Measurements from ENCODE around the gene MTX1.
A peak's percentile ranks its signal among the peaks of the same experiment; 100 is the strongest.
"Not testable (repeated sequence)": the region's sequence is repeated elsewhere in the genome, so short reads cannot be mapped to it uniquely, and the experiment has no call there.

MTX1 gene

DNA sequence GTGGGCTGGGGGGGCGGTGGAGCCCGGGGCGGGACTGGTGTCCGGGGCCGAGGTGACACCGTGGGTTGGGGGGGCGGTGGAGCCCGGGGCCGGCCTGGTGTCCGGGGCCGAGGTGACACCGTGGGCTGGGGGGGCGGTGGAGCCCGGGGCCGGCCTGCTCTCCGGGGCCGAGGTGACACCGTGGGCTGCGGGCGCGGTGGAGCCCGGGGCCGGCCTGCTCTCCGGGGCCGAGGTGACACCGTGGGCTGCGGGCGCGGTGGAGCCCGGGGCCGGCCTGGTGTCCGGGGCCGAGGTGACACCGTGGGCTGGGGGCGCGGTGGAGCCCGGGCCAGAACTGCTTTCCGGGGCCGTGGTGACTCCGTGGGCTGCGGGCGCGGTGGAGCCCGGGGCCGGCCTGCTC lies 18.6 kb upstream of the MTX1 start:
- DNase-seq, result not testable (repeated sequence)

- no peak for DNase-seq
These were observed 16.6 kb upstream of the MTX1 start for GRCh38 chr1:155191904-155192303.

DNA sequence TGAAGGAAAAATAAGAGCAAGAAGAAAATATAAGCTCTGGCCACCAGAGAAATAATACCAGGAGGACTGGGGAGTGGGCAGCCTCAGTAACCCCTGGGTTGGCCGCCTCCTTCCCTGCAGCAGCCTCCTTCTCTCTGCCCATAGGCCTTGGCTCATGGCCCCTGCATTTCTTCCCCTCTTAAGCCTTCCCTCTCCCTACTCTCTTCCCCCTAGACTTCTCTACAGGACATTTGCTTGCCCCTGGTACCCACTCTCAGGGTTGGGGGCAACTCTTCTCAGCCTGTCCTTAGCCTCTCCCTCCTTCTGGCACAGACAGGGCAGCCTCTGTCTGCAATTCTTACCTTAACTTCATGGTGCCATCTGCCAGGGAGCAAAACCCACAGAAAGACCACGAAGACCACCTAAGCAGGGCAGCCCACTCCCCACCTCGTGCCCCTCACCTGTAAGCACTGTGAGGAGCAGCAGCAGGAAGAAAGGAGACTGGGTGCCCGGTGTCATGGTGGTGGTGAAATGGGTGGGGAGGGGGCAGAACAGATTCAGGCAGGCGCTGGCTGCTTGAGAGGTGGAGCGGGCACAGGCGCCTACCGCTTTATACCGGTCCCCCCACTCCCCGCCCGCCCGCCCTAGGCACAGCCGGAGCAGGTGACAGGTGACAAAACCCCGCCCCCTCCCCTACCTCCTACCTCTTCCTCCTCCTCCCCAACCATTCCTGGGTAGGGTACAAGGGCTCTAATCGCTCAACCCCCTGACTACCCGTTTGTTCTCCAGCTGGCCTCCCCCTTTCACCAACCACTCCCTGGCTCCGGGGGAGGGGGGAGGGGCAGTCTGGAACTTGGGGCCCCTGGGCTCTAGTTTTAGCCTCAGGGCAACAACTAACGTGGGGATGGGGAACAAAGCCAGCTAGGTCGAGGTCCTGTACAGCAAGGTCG lies 15.9 kb upstream of the MTX1 start:
- peak; percentile 81 for DNase-seq

DNA sequence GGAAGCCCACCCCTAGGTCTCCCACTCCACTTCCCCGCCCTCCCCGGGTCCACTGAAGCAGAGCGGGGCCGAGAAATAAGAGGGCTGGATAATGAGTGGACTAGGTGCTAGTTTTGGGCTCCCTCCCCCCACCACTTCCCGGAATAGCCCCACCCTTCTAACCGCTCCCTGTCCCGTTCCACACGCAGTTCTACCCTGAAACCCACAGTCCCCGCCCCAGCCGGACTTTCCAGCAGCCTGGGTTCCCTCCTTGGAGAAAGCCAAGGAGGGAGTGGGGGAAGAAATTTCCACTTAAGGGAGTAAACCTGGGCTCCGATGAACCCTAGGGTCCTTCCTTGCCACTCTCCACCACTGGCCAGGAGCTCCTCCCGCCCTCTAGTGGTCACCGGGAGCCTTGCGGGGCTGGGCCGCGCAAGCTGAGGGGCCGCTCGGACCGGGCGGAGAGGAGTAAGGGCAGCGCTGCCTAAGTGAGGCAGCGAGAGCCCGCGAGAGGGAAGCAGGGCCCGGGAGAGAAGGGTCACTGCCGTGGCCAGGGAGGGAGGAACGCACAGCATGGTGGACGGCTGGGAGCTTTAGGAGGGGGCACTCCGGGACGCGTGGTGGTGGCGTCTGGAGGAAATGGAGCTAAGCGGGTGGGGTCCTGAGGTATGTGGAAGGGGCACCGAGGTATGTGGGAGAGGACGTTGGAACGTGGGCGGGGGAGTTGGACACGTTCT lies 15.1 kb upstream of the MTX1 start:
- peak; percentile 86 for DNase-seq

DNA sequence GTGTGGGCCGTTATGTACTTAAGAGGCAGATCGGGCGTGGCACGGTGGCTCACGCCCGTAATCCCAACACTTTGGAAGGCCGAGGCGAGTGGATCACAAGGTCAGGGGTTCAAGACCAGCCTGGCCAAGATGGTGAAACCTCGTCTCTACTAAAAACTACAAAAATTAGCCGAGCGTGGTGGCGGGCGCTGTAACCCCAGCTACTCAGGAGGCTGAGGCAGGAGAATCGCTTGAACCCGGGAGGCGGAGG lies 14.6 kb upstream of the MTX1 start:
- DNase-seq, result not testable (repeated sequence)

DNA sequence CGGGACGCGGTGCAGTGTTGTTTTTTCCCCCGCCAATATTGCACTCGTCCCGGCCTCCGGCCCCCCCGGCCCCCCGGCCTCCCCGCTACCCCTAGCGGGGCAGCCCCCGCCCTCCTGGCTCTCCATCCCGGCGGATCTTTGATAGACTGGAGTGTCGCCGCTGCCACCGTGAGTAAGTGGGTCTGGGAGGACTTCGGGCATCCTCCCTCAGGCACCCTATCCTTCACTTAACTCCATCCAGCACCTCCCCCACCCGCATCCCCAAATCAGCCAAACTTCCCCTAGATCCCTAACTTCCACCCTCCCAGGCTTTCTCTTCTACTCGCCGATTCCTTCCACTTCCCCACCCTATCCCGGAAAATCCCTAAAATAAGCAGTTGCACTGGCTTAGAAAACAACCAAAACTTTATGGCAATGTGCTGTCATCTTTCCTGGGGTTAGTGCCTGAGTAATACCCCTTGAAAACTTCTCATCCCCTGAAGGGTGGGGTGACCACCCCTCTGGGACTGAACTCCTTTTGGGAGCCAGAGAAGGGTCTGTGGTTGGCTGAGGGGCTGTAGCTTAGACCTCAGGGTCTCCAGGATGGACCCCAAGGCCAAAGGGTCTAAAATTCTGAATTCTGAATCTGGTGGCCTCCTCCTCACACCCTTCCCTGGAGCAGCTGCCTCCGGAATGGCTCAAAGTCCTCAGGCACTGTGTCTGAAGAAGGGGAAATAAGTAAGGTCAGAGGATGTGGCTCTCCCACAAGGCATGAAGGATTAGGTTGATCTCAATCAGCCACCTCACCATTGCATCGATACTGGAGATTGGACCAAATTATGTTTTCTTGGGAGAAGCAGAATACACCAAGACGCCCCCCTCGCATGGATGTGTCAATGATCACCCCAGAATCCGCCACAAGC lies 13.0 kb upstream of the MTX1 start:
- DNase-seq, result no peak

DNA sequence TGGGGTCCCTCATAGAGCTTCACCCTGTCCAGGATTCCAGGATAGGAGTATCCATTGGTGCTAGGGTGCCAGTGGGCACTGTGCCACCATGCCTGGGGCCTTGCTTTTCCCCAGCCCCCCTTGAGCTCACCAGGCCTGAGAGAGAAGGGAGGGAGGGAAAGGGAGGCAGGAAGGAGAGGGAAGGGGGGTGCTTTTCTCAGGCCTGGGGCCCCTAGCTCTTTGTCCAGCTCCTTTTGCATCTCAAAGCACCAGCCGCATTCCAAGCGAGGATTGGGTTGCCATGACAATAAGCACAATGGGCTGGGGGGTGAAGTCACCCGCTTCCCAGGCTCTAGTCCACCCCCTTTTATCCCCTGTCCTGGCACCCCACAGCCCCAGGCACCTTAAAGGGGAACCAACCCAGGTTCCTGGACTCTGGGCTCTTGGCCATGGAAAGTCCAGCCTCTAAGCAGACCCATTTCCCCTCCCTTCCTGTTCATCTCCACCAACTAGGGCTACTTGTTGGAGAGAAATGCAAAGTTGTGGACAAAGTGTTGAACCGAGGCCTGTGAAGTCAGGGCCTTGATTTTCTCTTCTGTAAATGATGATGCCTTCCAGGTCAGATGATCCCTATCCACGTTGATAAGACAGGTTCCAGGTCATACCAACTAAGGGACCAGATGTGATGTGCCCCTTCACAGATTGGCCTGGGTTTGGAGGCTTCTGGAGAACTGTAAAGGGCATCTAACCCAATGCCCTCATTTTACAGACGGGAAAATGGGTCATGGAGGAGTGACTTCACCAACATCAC lies 12.2 kb upstream of the MTX1 start:
- no peak for DNase-seq

- DNase-seq, result no peak
These were observed 11.4 kb upstream of the MTX1 start for GRCh38 chr1:155196893-155197638.

DNA sequence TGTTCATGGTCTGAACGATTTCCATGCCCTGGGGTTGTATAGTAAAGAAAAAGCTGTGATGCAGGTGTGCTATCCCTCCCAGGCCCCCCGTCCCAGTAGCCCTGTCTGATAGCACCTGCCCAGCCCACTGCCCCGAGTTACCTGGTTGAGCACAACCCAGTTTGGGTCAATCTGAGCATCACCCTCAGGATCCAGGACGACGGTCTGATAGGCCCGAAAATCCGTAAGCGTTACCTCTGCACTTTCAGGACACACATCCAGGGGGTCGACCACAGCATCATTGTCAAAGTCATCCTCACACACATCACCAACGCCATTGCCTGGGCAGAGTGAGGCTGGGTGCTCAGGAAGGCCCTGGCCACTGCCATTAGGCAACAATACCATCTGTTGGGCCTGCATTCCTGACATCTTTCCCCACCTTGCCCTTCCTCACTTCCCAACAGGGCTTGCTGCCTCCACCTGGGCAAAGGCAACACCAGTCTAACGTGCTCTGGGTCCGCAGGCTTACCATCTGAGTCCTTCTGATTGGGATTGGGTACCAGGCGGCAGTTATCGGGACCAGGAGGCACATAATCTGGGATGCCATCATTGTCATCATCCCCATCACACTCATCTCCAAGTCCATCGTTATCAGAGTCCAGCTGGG lies 10.5 kb upstream of the MTX1 start:
- DNase-seq, result no peak

DNA sequence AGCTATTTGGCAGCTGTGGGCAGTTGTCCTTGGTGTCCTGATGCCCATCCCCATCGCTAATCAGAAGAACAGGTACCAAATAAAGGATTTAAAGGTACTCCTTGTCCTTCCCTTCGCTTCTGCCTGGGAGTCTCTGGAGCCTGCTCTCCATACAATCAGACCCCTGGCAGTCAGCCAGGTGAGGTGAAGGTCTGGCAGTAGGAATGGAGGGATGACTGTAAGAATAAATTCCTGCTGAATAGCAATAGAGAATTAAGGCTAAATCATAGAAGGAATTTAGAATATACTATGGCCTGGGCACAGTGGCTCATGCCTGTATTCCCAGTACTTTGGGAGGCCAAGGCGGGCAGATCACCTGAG lies 10.0 kb upstream of the MTX1 start:
- no peak for DNase-seq

DNA sequence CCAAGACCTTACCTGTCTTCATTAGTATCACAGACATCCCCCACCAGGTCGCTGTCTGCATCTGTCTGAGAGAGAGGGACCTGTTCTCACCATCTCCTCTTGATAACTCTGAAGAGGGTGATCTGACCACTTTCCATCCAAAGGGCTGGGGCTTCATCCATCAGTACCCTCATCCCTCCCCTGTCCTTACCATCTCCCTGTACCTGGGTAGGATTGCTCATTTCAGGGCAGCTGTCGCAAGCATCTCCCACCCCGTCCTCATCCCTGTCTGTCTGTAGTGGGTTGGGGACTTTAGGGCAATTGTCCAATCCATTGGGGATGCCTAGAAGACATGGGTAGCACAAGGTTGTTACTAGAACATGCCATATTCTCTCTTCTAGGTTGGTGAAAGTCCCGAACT lies 8.7 kb upstream of the MTX1 start:
- DNase-seq, result no peak

DNA sequence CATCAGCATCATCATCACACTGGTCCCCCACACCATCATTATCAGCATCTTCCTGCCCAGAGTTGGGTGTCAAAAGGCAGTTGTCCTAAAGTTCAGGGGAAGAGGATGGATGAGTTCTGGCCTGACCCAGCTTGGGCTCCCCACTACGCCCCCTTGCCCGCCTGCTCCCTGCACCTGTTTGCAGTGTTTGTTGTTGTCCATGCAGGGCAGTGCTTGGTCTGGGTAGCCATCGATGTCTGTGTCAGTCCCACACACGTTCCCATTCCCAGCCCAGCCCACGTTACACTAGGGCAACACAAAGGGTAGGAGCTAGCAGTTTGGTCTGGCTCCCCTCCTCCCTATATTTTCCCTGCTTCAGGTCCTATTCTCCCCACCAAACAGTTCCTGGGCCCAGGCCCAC lies 7.6 kb upstream of the MTX1 start:
- no peak for DNase-seq

- no peak for DNase-seq
These were observed 6.3 kb upstream of the MTX1 start for GRCh38 chr1:155202198-155202597.

DNA sequence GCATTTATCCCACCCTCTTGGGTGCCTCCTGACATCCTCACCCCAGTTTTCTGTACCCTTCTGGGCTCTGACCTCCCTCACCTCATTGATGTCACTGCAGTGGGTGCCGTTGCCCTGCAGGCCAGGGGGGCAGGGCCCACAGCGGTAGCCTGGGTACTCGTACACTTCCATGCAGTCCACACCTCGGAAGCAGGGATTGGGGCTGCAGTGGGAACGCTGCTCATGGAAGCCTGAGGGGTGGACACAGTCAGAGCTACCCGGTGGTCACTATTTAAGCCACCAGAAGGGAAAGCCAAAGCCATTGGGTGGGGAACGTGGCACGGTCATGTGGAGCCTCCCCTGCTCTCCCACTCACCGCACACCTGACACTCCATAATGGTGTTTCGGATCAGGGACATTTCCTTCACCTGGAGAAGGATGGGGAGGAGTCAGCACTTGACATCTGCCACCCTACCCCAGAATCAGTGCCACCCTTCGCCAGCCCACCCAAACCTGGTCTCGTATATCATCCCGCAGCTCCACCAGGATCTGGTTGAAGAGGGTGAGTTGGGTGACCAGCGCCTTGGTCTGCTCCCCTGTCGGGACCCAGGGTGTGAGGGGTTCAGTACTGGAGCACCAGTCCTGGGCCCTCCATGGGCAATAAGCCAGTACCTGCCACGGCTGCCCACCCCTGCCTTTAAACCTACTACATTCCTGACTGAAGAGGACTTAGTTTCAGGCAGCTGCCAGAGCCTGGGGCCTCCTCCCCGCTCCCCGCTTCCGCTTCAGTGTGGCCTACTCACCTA lies 5.6 kb upstream of the MTX1 start:
- DNase-seq, result no peak

DNA sequence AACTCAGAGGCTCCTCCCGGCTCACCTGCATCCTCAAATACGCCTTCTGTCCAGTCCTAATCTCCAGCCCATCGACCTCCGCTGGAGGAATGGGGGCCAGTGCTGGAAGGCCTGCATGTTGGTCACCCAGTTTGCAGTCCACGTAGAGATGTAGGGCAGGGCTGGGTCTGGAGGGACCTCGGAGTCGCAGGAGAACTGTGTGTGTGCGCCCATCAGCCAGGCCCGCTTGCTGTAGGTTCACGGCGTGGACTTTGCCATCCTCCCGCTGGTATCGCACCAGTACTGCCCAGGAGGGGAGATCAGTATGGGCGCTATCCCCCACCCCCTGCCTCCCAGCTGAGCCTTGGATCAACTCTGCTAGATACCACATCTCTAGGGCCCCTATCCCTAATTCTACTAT lies 3.5 kb upstream of the MTX1 start:
- no peak for DNase-seq

DNA sequence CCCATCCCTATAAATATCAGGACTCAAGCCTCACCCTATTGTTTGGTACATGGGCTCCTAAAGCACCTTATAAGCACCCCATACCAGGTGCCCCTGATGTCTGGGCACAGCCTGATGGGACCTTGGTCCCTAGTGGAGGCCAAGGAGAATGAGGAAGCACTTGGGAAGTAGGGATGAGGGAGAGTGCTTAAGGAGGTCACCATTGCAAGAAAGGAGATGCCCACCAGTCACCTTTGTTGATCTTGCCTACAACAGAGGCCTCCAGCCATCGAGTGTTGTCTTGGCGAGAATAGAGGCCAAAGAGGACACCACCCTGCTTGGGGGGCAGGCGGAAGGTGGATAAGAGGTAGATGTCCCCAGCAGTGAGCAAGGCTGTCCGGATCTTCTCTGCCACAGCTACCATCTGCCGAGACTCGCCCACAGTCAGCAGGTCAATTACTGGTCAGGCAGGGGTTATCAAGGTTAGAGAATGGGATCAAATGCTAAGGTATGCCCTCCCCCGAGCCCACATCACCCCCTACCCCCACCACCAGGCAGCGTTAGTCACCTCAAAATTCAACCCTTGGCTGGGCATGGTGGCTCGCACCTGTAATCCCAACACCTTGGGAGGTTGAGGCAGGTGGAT lies 2.4 kb upstream of the MTX1 start:
- DNase-seq, result no peak

GRCh38 chr1:155206891-155207805 lies 1.3 kb upstream of the MTX1 start:
- peak; percentile 84 for DNase-seq

GRCh38 chr1:155207806-155208540 lies 522 bp upstream of the MTX1 start, which contains the start of gene THBS3:
TSS of gene THBS3 (minus strand) at chr1:155207897. CDS start at chr1:155207876, 21 bp downstream.
- peak; percentile 70 for DNase-seq

All from NCI-H1105 treated with DMSO at 0.1 percent for 48 hours (cell line).